ENCODE data around the gene MYL3.

MYL3 gene

DNA sequence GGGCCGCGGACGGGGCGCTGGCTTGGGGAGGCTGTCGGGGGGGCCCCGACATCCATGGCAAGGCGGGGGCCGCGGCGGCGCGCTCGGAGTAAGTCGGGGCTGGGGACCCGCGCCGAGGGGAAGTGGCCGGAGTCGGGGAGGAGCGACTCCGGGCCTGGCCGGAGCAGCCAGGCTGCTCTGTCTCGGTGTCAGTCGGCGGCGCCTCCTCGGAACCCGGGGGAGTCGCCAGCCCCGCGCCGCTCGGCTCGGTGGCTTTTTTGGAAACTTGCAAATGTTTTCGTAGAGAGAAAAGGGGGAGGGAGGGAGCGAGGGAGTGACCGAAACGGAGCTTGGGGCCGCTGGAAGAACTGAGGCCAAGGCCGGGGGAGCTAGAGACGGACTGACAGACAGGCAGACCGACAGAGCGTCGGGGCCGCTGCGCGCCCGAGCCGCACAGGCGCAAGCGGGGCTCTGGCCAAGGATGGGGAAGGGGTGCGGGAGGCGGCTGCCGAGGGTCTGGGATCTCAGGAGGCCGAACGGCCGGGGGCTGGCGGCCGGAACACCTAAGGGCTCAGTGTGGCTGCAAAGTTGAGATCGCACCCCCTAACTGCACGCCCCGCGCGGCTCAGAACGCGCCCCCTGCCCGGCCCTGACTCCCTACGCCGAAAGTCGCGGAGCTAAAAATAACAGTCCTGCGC is 19.3 kb upstream of the MYL3 start:
- DNase-seq: peak; percentile 6

DNA sequence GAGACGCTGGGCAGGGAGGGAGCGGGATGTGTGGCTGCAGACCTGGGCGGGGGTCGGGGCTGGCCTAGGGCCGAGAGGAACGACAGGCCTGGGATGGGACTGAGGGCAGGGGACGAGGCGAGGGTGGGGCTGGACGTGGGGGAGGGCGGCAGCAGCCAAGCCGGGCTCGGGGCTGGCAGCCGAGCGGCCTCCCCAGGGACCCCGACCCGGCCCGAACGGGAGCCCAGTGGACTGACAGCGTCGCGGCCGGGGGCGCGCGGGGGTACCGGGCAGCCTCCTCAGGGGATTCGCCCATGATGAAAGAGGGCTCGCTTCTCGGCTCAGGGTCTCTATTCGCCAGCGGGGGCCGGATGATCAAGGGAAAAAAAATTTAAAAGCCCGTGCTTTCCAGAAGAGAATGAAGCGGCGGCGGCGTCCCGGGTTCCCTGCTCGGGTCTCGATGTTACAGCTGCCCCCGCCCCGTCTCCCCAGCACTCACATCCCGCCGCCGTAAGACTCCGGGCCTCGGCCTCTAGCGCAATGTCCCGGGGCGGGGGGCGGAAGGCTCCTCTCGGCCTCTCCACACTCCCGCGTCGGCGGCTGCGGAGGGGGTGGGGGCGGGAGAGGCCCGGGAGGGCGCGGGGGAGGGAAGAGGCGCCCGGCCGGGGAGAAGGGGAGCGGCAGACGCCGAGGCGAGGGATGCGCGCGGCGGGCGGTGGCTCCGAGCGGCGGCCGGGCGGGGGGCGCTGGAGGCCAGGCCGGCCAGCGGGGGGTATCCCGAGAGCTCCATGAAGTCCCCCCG is 18.5 kb upstream of the MYL3 start:
- peak; percentile 26 for DNase-seq

DNA sequence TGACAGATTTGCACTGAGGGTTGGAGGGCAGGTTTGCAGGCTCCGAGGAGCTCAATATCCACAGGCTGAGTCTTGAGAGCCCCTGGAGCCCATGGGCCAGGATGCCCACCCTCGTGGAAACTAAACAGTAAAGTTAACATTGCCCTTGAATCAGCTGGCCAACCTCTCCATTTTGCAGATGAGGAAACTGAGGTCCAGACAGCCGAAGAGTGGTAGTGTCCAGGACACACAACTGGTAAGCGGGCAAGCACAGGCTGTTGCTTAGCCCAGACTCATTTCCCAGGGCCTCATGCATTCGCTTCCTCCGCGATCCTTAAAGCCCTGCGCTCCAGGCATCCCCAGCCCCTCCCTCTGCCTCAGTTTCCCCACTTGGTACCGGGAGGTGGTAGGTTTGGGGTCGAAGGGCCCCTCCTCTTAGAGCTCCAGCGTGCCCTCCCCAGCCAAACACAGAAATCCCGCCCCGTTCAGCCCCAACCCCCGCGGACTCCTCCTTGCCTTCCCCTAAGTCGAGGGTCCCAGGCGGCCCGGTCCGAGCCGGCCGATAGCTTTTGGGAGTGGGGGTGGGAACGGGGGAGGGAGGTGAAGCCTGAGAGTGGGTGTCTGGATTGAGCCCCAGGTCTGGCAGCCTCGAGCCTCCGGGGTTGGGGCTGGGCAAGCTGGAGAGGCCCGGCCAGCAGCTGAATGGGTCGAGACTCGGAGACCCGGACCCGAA is 17.8 kb upstream of the MYL3 start:
- no peak for DNase-seq

DNA sequence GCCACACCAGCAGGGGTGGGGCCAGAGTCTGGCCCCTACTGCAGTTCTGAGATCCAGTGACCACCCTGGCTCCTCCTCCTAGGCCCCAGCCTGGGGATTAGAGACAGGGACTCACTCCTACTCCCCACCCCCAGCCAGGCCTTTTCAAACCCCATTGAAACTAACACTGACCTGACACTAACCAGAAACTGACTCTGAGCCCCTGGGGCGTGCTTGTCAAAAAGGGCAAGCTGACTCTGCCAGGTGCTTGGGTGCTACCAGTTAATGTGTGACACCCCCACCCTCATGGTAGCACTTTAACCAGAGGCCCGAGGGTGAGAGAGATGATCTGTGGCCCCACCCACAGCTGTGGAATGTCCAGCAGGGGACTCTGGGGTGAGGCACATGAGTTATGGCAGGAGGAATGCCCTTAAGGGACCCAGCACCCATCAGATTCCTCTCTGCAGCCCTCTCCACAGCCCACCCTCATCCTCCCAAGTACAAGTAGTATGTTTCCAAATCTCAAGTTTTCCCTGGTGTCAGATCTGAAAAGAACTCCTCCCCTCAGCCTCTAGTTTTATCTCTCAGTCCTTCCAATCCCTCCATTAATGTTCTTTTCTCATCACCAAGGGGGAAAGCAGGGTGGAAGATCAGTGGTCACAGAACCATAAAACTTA is 15.7 kb upstream of the MYL3 start:
- DNase-seq: no peak

DNA sequence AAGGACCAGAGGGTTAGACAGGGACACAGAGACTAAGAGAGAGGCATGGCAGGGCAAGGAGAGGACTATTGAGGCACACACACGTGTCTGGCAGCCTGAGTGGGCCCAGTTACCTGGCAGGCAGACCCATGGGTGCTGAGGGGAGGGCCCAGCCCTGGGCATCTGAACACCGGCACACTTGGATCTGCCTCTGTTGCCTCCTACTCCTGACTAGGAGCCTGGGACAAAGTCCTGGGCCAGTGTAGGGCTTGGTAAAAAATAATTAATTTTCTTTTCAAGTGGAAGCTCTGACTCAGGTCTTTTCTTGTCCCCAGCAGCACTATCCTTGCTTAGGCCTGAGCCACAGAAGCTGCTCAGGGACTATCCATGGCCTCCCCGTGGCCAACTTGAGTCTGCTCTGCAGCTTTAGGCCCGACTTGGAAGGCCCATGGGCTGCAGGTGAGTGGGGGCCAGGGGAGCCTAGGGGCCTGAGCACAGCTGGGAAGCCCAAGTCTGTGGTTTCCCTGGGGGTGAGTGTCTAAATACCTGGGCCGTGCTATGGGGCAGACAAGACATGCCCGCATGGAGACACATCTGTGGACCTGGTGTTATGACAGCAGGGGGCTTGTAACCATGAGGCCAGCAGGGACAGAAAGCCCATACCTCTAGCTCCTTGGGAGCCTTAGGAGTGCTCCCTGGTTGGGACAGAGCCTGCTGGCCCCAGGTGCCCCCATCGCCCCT is 14.3 kb upstream of the MYL3 start, which contains the start of gene PTH1R:
TSS of gene PTH1R (plus strand) at position 316 of the 720 bp plus-strand sequence. CDS start 5,839 bp downstream, outside the sequence.
- DNase-seq: no peak

DNA sequence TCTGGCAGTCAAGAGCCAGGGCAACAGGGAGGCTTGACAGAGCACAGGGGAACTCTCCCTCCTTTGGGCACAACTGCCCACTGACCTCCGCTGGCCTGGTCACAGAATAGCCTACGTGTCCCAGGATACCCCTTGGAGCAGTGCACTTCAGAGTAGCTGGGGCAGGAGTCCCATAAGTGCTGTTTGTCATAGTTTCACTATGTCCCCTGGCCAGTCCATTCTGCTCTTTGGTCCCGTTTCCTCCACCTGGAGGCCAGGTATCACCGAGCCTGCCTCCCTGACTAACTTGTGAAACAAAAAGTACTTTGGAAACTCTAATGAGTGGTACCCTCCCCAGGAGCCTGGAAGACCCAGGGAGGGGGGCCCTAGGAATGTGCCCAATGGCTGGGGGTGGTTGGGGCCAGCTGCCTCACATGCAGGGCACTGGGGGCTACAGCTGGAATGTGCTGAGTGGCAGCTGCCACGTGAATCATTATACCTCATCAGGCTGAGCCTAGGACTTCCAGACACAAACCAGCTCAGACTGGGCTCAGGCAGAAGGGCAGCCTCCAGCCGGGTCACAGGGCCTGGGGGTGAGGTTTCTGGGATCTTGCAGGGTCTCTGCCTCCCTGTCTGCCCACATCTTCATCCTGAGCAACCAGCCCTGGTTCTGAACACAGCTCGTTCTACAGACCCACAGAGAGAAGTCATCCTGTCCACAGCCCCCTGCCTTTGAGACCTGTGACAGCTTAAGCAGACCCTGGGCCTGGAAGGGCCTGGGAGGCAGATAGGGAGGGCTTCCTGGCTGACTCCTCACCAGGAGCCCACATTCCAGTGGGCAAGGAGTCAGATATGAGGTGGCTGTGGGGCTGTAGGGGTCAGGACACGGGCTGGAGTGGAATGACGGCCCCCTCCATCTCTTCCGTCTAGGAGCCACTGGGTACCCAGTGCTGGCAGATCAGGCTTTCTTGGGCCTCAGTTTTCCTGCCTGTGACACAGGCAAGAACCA is 13.4 kb upstream of the MYL3 start:
- DNase-seq: no peak

DNA sequence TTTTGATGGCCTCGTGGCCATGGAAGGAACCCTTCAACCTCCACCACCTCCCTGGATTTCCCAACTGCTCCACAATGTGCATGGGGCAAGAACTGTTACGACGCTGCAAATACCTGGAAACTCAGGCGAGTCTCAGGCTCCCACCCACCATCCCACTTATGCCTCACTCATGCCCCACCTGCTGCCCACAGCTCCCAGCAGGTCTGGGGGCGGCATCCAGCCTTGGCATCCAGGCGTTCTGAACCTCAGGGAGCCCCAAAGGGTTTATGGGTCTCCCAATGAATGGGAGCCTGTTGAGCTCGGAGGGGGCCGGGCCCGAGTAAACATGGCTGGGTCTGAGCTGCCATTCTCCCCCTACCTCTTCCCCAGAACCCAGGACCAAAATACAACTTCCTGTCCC is 12.3 kb upstream of the MYL3 start:
- no peak for DNase-seq

DNA sequence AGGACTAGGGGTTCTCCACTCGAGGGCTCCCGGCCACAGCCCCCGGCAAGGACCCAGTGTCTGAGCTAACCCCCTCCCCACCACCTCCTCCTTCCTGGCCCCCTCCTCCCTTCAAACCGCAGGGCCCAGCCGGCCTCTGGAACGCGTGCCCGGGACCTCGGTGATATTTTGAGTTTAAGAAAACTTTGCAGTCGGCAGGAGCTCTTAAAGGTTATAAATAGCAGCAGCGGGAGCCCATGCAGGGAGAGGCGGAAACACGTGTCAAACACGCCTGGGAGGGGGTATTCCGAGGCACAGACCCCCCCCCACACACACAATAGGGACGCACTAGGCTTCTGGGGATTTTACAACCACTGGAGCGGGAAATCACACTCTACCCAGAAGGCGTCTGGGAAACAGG is 11.2 kb upstream of the MYL3 start:
- no peak for DNase-seq

DNA sequence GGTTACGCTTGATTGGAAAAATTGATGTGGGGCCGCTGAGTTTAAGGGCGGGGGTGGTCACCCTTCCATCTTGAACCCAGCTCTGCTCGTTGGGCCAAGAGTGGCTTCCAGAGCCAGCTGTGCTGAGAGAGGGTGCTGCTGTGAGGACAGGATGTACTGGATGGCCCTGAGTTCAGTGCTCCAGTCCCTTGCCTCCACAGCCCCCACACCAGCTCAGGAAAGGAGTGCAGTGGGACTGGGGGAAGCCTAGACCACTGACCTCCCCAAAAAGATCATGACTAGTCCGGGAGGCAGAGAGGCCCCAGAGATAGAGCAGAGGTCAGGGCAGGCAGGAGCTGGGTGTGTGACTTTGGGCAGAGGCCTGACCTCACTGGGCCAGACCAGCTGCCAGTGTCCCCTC is 10.3 kb upstream of the MYL3 start:
- DNase-seq: no peak

DNA sequence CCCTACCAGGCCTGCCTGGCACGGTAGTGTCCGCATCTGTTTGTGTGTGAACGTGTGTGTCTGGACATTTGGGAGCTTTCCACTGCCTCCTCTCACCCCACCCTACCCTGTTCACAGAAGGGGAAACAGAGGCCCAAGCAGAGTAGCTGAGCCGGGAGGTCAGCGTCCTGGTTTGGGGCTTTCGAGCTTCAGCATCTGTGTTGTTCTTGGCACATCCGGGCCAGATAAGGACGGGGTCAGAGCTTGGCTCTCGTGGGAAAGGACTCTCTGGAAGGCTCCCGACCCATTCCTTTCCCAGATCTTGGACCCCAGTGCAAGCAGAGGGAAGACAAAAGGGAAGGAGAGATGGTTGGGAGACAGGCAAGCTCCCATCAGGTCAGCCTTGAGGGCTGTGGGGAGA is 8.0 kb upstream of the MYL3 start:
- no peak for DNase-seq

DNA sequence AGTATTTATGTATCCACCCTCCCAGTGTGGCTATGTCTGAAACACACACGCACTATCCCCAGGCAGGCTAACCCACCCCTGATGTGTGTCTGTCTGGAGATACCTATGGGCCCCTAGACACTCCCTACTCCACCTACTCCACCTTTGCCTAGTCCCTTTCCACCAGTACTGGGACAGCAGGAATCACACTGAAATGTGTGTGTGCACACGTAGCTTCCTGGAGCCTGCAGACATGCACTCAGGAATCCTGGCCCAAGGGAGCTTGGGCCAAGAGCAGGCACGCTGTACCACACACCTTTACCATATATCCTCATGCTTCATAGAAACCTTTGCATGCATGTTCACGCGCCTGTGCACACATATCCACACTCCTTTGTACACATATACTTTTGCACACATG is 7.4 kb upstream of the MYL3 start:
- no peak for DNase-seq

DNA sequence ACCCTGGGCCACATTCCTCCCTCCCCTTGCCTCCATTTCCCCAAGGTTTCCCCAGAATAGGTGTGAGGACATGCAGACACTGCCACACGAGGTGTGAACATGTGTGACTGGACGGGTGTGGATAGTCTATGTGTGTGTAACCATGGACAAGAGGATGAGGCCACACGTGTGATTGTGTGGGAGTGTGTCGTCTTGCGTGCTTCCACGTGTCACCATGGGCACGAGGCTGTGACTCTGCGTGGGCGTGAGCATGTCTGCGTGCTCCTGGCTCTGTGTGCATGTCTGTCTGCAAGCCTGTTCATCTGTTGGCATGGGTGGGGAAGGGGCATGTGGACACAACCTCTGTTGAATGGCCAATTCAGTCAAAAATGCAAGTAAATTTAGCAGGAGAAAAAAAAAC is 6.2 kb upstream of the MYL3 start:
- no peak for DNase-seq

DNA sequence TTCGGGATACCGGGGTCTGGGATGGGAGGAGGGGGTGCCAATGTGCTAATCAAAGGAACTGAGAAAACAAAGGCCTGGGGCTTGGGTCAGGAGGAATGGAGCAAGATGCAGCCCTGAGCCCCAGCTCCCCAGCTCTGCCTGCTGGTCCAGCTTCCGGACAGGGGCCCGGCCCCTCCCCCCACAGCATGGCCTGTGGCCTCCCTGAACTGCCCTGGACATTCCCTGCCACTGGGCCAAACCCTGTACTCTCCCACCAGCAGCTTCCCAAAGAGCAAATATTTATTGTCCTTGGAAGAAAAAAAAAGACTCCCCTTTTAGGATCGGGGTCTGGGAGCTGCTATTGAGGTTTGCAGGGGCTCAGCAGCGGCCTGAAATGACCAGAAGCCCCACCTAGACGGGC is 5.7 kb upstream of the MYL3 start:
- no peak for DNase-seq

DNA sequence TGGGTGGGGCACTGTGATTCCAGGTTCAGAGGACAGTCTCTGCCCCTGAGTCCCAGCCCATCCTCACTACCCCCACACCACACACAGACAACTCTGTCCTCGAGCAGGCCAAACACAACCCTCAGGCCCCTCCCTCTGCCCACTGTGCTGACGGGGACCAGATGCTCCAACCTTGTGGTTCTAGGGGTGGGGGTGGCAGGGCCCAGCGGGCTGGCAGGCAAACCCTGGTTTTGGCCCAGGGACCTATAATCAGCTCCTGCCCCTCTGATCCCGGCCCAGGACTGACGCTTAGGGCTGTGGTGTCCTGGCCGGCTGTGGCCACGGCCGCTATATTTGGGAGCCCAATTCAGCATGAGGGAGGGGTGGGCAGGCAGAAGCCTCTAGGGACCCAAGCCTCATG is 5.0 kb upstream of the MYL3 start:
- DNase-seq: no peak

DNA sequence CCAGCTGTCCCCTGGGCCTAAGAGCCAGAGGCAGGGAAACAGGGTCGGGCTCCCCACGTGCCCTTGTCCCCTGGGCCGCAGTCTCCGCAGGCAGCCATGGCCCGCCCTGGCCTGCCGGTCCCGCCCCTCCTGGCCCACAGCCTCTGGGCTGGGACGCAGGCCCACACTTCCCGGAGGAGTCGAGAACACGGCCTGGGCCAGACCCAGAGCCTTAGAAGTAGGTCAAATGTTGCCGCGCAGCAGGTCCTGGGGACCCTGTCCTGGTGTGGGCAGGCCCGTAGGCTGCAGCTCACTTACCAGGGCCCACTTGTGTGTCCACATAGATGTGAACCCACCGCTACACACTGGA is 4.3 kb upstream of the MYL3 start:
- no peak for DNase-seq

DNA sequence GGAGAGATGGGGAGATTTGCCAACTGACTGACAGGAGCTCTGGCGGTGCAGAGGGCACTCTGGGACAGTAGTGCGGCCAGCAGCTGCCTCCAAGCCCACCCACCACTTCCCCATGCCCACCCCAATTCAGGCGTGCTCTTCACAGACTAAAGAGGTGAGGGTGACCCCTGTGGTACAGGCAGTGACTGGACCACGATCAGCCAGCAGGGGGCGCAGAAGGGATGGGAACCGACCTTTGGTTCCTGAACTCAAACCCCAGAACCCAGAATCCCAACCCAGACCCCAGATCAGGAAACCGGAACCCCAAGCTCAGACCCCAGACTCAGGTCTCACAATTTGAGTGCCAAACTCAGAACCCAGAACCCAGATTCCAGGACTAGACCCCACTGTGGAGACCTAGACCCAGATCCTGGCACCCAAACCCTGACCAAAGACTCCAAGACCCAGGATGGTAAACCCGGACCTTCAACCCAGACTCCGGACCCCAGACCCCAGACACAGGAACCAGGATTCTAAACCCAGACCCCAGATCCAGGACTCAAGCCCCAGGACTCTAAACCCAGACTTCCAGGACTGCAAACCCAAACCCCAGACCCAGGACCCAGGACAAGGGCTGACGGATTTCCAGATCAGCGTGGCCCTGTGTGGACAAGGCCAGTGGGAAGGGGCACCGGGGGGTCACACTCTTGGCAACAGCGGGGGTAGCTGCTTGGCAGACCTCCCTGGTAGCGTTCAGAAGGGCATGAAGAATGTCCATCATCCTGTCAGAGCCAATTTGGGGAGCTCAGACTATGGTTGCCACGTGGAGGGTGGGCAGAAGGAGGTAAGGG is 3.7 kb upstream of the MYL3 start:
- DNase-seq: peak; percentile 87

DNA sequence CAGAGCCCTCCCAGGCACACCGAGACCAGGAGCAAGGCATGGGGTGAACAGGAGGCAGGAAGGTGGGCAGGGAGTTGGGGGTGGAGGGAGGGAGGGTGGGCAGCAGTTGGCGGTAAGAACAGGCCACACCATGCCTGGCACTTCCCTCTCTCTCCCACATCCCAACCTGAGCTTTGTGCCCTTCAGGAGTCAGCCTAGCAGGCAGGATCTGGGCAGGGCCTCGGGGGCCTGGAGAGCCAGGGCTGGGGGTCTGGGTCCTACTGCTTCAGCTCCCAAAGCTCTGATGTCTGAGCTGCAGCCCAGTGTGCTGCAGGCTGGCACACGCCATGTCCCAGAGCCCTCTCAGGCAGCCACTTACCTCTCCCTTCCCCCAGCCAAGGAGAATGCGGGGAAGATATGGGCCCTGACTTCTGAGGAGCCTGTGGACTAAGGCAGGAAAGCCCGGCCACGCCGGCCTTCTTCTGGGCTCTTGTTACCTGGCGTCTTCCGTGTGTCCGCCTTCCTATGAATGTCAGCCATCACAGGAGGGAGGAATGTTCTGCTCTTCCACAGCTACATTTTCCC is 2.9 kb upstream of the MYL3 start:
- DNase-seq: no peak

DNA sequence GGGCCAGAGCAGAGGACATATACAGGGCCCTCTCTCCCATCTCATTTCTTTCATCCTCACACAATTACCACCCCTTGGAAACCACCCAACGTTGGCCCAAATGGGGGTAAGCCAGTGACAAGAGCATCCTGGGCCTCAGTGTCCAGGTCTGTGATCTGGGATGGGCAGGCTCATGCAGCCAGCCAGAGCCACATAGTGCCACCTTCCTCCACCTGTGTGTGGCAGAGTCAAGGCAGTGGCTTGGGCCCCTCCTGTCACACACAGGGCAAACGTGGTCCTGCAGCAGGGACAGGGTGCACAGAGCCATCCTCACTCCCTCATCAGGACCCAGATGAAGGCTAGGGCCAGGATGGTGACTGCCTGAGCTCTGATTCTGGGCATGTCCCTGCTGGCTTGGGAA is 2.3 kb upstream of the MYL3 start:
- no peak for DNase-seq

DNA sequence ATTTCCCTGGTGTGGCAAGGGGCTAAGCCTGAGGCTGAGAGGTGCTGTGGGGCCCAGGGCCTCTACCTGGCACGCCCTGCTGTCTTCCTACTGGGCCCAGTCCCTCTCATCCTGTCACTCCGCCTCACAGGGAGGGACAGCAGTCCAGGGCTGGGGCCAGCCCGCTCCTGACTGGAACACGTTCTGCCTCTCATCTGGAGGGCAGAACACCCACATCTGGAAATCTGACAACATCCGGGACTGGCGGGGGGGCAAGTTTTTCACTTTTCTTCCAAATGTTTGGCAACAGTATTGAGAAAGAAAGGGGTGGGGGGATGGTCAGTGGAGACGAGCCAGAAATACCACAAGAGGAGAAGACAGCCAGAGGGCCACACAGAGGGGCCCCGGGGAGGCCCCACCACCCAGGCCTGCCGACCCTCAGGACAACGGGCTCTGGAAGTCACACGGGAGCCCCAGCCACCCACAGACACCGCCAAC is 1.8 kb upstream of the MYL3 start:
- DNase-seq: no peak

All from stimulated activated CD4-positive, alpha-beta T cell treated with anti-CD3 and anti-CD28 coated beads, Interleukin-4, amount 100 ng/mL, for 1 hour (primary cell).